SU-DHL-6 (cell line): ENCODE data around the gene SEC22A.

Source experiments
- CTCF ChIP-seq: fragments of 200-600 bp; sonication (generic); IDR thresholded peaks from one replicate; pipeline ENCODE4 v1.5.1; 2017; ENCODE audit warnings: antibody characterized with exemption, mild to moderate bottlenecking, low read length, moderate library complexity; ENCODE audit not compliant: insufficient read depth, poor library complexity, severe bottlenecking
- EZH2phosphoT487 ChIP-seq: fragments of 200-600 bp; sonication (generic), shearing (Covaris generic); conservative IDR thresholded peaks from 2 replicates; pipeline ENCODE4 v1.6.1; 2018; ENCODE audit warnings: mild to moderate bottlenecking, antibody characterized with exemption, low read length, moderate library complexity, mixed read lengths

- TF ChIP-seq CTCF (no peak), EZH2phosphoT487 (no peak)
These were observed 83.3 kb downstream of the SEC22A start for GRCh38 chr3:123285066-123285465.
